Measurements from ENCODE around the gene SMYD3.

DNA sequence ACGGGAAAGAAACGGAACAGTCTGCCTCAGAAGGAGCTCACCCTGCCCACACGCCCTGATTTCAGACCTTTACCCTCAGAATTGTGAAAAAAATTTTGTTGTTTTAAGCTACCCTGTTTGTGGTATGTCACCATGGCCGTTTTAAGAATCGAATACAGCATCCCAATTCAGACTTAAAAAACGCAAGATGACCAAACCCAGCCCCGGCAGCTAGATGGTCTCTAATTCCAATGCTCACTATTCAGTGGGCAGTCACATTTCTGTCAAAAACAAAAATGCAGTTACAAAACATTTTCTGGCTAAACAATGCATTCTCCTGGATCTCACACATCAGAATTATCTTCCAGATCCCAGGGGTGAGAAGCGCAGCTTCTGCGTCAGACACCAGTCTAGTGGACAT is 527.5 kb downstream of the SMYD3 start:
- TF ChIP-seq, protein P1, sequence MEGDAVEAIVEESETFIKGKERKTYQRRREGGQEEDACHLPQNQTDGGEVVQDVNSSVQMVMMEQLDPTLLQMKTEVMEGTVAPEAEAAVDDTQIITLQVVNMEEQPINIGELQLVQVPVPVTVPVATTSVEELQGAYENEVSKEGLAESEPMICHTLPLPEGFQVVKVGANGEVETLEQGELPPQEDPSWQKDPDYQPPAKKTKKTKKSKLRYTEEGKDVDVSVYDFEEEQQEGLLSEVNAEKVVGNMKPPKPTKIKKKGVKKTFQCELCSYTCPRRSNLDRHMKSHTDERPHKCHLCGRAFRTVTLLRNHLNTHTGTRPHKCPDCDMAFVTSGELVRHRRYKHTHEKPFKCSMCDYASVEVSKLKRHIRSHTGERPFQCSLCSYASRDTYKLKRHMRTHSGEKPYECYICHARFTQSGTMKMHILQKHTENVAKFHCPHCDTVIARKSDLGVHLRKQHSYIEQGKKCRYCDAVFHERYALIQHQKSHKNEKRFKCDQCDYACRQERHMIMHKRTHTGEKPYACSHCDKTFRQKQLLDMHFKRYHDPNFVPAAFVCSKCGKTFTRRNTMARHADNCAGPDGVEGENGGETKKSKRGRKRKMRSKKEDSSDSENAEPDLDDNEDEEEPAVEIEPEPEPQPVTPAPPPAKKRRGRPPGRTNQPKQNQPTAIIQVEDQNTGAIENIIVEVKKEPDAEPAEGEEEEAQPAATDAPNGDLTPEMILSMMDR (IDR thresholded peaks at IDR 0.05; ENCODE audit: poor library complexity), result no peak
- no peak for TF ChIP-seq EZH2 (IDR thresholded peaks at IDR 0.05; ENCODE audit: borderline replicate concordance)

All from hepatocyte (in vitro differentiated cells).